Adipose tissue (tissue), 3 donors: ENCODE measurements around the gene GRIK1. TPM values are rescaled to one million over a fixed set of nuclear protein-coding genes. Genes with fewer than 3 reads are reported as not detected.

Source experiments
- H3K27ac ChIP-seq: one replicate; pipeline ENCODE4 v1.5.1; 2013; ENCODE audit warnings: low read depth, low read length
- WGBS, 3 donors: extraction: QIAGEN DNeasy Blood & Tissue Kit; methylation state at CpG; one replicate each; pipeline ENCODE4 v1.1.7; 2013; 5-methylcytosine and 5-hydroxymethylcytosine counted together
- polyA plus RNA-seq, 3 donors: library from polyadenylated mRNA; stranded (reverse); fragments of 200-250 nt; gene quantifications; one replicate each; pipeline ENCODE4 v1.2.3, GENCODE V29; 2013
- donor health status: healthy with polysubstance abuse.
- donor health status: Bipolar disorder and iron deficiency.
- donor health status: healthy.

GRIK1 gene
- polyA plus RNA-seq, 3 donors: 0.01 to 0.16 (median 0.11) TPM

GRCh38 chr21:29506214-29506613, 433.6 kb downstream of the GRIK1 start:
- no peak overlapping the region for H3K27ac ChIP-seq
- 58 to 76% (median 63%) methylated on average over 6 of the region's 6 CpGs for WGBS, 3 donors

GRCh38 chr21:29504751-29505321, 435.0 kb downstream of the GRIK1 start:
- H3K27ac ChIP-seq: no peak overlapping the region
- WGBS, 3 donors: 62 to 76% (median 63%) methylated on average over 3 of the region's 3 CpGs

- 87 to 92% (median 91%) methylated on average over 1 of the region's 1 CpG for WGBS, 3 donors
Measured at GRCh38 chr21:29501451-29501850, 438.3 kb downstream of the GRIK1 start.

GRCh38 chr21:29499734-29500343, 440.0 kb downstream of the GRIK1 start:
- 90 to 93% (median 91%) methylated on average over 10 of the region's 10 CpGs for WGBS, 3 donors
- no peak overlapping the region for H3K27ac ChIP-seq

More at GRCh38 chr21:29501451-29501850, 438.3 kb downstream of the GRIK1 start:
- no peak overlapping the region for H3K27ac ChIP-seq

- 87 to 95% (median 93%) methylated on average over 4 of the region's 4 CpGs for WGBS, 3 donors
- H3K27ac ChIP-seq: no peak overlapping the region
Measured at GRCh38 chr21:29499229-29499628, 440.6 kb downstream of the GRIK1 start.

- H3K27ac ChIP-seq: no peak overlapping the region
- WGBS, 3 donors: 13 to 44% (median 36%) methylated on average over 1 of the region's 1 CpG
Measured at GRCh38 chr21:29496337-29496736, 443.5 kb downstream of the GRIK1 start.

- 92 to 93% (median 93%) methylated on average over 3 of the region's 3 CpGs for WGBS, 3 donors
Measured at GRCh38 chr21:29490016-29490415, 449.8 kb downstream of the GRIK1 start.

GRCh38 chr21:29487154-29487553, 452.6 kb downstream of the GRIK1 start:
- no peak overlapping the region for H3K27ac ChIP-seq
- 28 to 68% (median 65%) methylated on average over 4 of the region's 4 CpGs for WGBS, 3 donors

More at GRCh38 chr21:29490016-29490415, 449.8 kb downstream of the GRIK1 start:
- H3K27ac ChIP-seq: no peak overlapping the region

Other genes starting within 250 kb of the GRIK1 start
- gene CLDN17, start 226.8 kb upstream of the GRIK1 start, polyA plus RNA-seq: not detected